Measurements from ENCODE around the gene ATP9B.

Gene ATP9B

GRCh38 chr18:79068937-79069716 lies at the start of gene ATP9B:
Gene ATP9B (plus strand): TSS chr18:79069394. CDS start chr18:79069411, 17 bp downstream.
- in situ Hi-C loops (cut with MboI; ENCODE audit: low sequenced_read_pairs): no loop called here

GRCh38 chr18:79019881-79020280 lies 49.3 kb upstream of the ATP9B start:
- in situ Hi-C loops (cut with MboI; ENCODE audit: low sequenced_read_pairs): no loop called here

DNA sequence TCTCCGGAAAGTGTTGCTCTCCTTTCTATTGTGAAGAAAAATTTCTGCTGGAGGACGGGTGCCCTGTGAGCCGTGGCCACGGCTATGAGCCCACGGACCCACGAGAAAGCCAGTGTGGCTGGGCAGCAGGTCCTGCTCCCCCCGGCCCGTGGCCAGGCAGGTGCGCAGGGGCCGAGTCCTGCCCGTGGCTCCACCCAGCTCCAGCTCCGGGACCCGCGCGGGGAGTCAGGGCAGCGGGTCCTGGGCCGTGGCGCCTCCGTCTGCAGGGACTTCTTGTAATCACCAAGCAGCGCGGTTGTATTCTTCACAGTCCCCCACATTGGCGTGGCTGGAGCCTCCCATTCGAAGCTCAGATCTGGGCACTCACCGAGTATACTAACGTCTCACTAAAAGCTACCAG lies 46.6 kb upstream of the ATP9B start:
- in situ Hi-C loops (cut with MboI; ENCODE audit: low sequenced_read_pairs): no loop called here

GRCh38 chr18:79026491-79026890 lies 42.7 kb upstream of the ATP9B start:
- in situ Hi-C loops (cut with MboI; ENCODE audit: low sequenced_read_pairs): no loop called here

DNA sequence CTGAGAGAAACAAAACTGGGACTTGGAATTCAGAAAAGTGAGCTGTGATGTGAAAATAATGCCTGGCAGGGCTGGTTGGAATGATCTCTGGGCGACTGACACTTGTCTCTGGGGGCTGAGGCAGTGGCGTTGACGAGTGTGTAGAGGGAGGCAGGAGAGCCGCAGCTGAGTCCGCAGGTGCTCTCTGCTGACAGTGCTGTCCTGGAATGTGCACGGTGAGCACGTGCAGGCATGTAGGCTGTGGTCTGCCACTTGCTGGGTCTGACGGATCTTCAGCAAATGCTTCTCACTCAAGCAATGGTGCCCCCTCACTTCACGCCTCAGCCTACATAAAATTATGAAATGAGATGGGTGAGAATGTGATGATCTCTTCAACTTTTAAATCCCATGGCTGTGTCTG lies 38.5 kb upstream of the ATP9B start:
- in situ Hi-C loops (cut with MboI; ENCODE audit: low sequenced_read_pairs): no loop called here

DNA sequence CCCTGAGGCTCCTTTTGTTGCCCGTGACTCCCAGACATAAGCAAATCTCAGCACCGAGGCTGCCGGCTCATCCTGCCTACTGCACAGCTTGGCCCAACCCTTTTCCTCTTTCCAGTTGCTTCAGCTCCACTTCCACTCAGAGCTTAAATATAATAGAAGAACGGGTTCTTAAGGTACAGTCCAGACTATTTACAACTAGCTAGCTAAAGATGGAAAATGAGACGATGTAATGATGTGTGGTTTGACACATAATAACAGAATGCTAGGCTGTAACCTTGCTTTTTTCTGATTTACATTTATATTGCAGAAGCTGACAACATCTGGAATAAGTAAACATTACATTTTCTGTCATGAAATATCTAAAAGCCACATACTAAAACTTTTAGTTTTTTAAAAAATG lies 26.9 kb upstream of the ATP9B start:
- in situ Hi-C loops (cut with MboI; ENCODE audit: low sequenced_read_pairs): no loop called here

GRCh38 chr18:79043288-79043687 lies 25.9 kb upstream of the ATP9B start:
- in situ Hi-C loops (cut with MboI; ENCODE audit: low sequenced_read_pairs): no loop called here

DNA sequence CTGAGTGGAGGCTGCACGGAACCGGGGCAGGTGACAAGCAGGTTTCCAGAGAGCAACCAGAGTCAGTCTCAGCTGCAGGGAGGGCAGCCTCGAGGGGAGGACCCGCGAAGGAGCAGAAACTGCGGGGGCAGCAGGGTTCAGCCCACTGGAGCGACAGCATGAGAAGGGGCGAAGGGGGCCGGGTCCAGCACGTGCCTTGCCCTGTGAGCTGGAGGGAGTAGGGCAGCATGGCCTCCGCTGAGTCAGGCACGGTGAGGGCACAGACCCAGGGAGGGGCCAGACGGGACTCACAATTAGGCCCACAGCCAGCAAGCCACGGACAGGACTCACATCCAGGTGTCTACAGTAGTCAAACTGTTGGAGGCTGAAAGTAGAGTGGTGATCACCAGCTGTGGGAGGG lies 22.7 kb upstream of the ATP9B start:
- in situ Hi-C loops (cut with MboI; ENCODE audit: low sequenced_read_pairs): no loop called here

- in situ Hi-C loops (cut with MboI; ENCODE audit: low sequenced_read_pairs): no loop called here
Measured at GRCh38 chr18:79047556-79048244, 21.5 kb upstream of the ATP9B start.

- in situ Hi-C loops (cut with MboI; ENCODE audit: low sequenced_read_pairs): no loop called here
Measured at GRCh38 chr18:79048245-79048632, 21.0 kb upstream of the ATP9B start.

- in situ Hi-C loops (cut with MboI; ENCODE audit: low sequenced_read_pairs): no loop called here
Measured at GRCh38 chr18:79049506-79049905, 19.7 kb upstream of the ATP9B start.

GRCh38 chr18:79050005-79050404 lies 19.2 kb upstream of the ATP9B start:
- in situ Hi-C loops (cut with MboI; ENCODE audit: low sequenced_read_pairs): no loop called here

DNA sequence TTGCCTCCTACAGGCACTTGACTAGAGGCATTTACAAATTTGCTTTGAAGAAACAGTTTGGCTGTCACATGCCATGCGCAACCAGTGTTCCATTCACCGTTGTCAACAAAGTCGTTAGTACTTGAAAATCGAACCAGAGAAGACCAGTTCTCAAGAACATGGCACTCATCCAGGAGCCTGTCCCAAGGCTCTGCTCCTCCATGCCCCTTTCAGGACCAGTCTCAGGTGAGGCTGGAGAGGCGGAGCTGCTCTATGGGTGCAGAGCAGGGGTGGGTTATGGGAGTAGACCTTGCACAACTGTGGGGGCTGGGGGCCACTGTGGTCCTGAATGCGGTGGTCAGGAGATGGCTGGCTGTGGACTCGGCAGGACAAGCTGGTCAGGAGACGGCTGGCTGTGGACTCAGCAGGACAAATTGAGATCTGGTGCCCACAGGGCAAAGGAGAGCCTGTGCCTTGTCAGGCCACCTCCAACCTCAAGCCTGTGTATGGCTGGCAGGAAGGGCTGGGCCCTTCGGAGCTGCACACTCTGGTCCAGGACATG lies 12.3 kb upstream of the ATP9B start:
- in situ Hi-C loops (cut with MboI; ENCODE audit: low sequenced_read_pairs): no loop called here

DNA sequence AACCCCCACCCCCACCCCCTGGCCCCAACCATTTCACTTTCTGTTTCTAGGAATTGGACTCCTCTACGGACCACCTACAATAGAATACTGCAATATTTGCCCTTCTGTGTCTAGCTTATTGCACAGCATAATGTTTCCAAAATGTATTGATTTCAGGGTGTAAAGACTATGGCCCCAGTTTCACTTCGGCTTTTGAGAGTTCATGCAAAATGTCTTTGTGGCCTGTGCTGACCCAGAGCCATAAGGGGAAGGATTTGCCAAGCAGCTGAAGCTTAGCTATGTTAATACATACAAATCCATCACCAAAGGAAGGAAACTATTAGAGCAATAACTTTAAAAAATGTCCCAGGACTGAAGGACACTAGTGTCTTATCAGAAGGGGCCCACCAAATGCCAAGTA lies 11.2 kb upstream of the ATP9B start:
- in situ Hi-C loops (cut with MboI; ENCODE audit: low sequenced_read_pairs): no loop called here

DNA sequence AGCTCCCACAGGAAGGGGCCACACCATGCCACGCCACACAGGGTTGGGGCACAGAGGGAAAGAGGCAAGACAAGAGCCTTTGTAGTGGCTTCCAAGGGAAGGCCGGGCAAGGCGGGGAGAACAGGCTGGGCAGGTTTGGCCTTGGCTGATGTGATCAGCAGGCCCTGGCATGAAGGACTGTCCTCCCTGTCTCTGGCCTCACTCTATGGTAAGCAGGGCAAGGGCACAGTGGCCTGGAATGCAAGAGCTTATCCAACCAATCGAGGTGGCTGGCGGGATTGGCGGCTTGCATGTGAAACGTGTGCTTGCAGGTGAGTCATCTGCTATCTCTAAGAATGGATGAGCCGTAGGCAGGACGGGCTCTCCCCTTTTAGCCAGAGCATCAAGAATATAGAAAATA lies 6.4 kb upstream of the ATP9B start:
- in situ Hi-C loops (cut with MboI; ENCODE audit: low sequenced_read_pairs): no loop called here

DNA sequence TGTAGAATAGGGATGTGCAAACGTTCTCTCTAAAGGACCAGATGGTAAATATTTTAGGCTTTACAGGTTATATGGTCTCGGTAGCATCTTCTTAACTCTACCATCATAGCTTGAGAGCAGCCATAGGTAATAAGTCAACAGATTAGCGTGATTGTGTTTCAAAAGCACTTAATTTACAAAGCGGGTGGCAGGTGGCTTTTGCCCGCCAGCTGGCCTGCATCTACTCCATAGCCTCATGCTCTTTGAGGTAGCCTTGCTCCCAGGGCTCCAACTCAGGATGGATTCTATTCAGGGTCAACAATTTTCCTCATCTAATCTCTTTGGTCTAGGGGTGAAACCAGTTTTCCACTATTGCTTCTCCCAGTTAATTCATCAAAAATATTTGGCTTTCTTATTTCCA lies 5.0 kb upstream of the ATP9B start:
- in situ Hi-C loops (cut with MboI; ENCODE audit: low sequenced_read_pairs): no loop called here

- in situ Hi-C loops (cut with MboI; ENCODE audit: low sequenced_read_pairs): no loop called here
Measured at GRCh38 chr18:79065802-79066201, 3.4 kb upstream of the ATP9B start.

- in situ Hi-C loops (cut with MboI; ENCODE audit: low sequenced_read_pairs): no loop called here
Measured at GRCh38 chr18:79067611-79068010, 1.6 kb upstream of the ATP9B start.

GRCh38 chr18:79068341-79068936 lies 755 bp upstream of the ATP9B start:
- in situ Hi-C loops (cut with MboI; ENCODE audit: low sequenced_read_pairs): no loop called here

- in situ Hi-C loops (cut with MboI; ENCODE audit: low sequenced_read_pairs): no loop called here
Measured at GRCh38 chr18:79069717-79070151, 540 bp downstream of the ATP9B start.

GRCh38 chr18:79070486-79070885 lies 1.3 kb downstream of the ATP9B start:
- in situ Hi-C loops (cut with MboI; ENCODE audit: low sequenced_read_pairs): no loop called here

DNA sequence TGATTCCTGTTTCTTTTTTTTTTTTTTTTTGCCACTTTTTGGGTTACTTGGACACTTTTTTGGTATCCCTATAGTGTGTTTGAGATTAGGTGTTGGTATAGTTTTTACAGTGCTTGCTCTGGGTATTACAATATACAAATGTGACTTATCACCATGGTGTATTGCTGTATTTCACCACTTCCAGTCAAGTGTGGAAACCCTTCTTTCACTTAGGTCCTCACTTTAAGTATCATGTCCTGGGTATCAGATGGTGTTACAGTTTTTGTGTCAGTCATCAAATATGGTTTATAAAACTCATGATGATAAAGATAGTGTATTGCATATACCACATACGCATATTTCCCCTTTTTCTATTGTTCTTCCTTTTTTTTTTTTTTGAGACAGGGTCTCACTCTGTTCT lies 1.8 kb downstream of the ATP9B start:
- in situ Hi-C loops (cut with MboI; ENCODE audit: low sequenced_read_pairs): no loop called here

Measured in hTERT RPE-1 (cell line).